ENCODE measurements around the gene ANO1. TPM values are rescaled to one million over a fixed set of nuclear protein-coding genes. Genes with fewer than 3 reads are reported as not detected.

The ANO1 gene
- total RNA-seq, 2 donors from 2014 or later: 34.6 to 43.9 TPM

GRCh38 chr11:70049045-70049444 is 29.1 kb upstream of the ANO1 start:
- no peak for DNase-seq (ENCODE audit: low spot score)
- Histone ChIP-seq H3K4me1 (replicated peaks) (peaks cover 7% of the 10 kb centered on the region), H3K36me3 (no peaks in the 10 kb centered on the region), H3K4me3 (no peak overlapping the region), H3K9me3 (no peaks in the 10 kb centered on the region), H3K27me3 (replicated peaks; ENCODE audit: insufficient read depth) (no peaks in the 10 kb centered on the region), H3K27ac (peak overlapping the region in 1 of 2 donors; percentile 76)
- TF ChIP-seq, protein P1, sequence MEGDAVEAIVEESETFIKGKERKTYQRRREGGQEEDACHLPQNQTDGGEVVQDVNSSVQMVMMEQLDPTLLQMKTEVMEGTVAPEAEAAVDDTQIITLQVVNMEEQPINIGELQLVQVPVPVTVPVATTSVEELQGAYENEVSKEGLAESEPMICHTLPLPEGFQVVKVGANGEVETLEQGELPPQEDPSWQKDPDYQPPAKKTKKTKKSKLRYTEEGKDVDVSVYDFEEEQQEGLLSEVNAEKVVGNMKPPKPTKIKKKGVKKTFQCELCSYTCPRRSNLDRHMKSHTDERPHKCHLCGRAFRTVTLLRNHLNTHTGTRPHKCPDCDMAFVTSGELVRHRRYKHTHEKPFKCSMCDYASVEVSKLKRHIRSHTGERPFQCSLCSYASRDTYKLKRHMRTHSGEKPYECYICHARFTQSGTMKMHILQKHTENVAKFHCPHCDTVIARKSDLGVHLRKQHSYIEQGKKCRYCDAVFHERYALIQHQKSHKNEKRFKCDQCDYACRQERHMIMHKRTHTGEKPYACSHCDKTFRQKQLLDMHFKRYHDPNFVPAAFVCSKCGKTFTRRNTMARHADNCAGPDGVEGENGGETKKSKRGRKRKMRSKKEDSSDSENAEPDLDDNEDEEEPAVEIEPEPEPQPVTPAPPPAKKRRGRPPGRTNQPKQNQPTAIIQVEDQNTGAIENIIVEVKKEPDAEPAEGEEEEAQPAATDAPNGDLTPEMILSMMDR (IDR thresholded peaks at IDR 0.05): no peak
- no peak for TF ChIP-seq POLR2A (IDR thresholded peaks at IDR 0.05)
- no peak for TF ChIP-seq POLR2AphosphoS5 (IDR thresholded peaks at IDR 0.05)
- WGBS: 63% methylated on average over 5 of the region's 5 CpGs
- intact Hi-C loops (cut with DNase I): no loop called here

GRCh38 chr11:70050243-70050642 is 27.9 kb upstream of the ANO1 start:
- no peak for DNase-seq (ENCODE audit: low spot score)

DNA sequence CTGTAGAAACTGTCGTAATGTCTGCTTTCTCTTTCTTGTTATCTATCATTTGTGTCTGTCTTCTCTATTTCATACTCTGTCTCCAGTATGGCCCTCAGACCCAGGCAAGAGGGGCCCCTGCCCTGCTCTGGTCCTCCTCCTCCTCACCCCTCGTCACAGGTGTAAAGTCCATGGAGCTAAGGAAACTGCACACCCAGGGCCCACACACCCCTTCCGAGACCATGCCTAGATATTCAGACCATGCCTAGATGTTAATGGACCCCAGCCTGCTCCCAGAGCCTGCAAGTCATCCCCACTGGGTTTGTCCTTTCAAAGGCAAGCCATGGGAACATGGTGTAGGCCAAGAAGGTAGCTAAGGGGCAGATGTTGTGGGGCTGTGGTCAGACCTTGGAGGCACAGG is 24.1 kb upstream of the ANO1 start:
- Histone ChIP-seq H3K4me3 (no peak overlapping the region), H3K4me1 (replicated peaks) (peaks cover 5% of the 10 kb centered on the region), H3K9me3 (no peaks in the 10 kb centered on the region), H3K27ac (no peak overlapping the region), H3K27me3 (replicated peaks; ENCODE audit: insufficient read depth) (no peaks in the 10 kb centered on the region), H3K36me3 (no peaks in the 10 kb centered on the region)
- no peak for DNase-seq (ENCODE audit: low spot score)
- 94% methylated on average over 3 of the region's 3 CpGs for WGBS
- TF ChIP-seq POLR2A (IDR thresholded peaks at IDR 0.05): no peak
- TF ChIP-seq POLR2AphosphoS5 (IDR thresholded peaks at IDR 0.05): no peak
- TF ChIP-seq, protein P1 (IDR thresholded peaks at IDR 0.05): no peak
- intact Hi-C loops (cut with DNase I): no loop called here

More at GRCh38 chr11:70050243-70050642, 27.9 kb upstream of the ANO1 start:
- H3K27me3 ChIP-seq (replicated peaks; ENCODE audit: insufficient read depth): no peaks in the 10 kb centered on the region
- intact Hi-C loops (cut with DNase I): no loop called here
- H3K4me3 ChIP-seq: no peak overlapping the region
- no peaks in the 10 kb centered on the region for H3K36me3 ChIP-seq
- peaks cover 7% of the 10 kb centered on the region for H3K4me1 ChIP-seq (replicated peaks)
- H3K27ac ChIP-seq: peak overlapping the region in 1 of 2 donors; percentile 76
- WGBS: 77% methylated on average over 7 of the region's 7 CpGs
- no peaks in the 10 kb centered on the region for H3K9me3 ChIP-seq
- TF ChIP-seq, protein P1 (IDR thresholded peaks at IDR 0.05): no peak
- TF ChIP-seq POLR2A (IDR thresholded peaks at IDR 0.05) (no peak), POLR2AphosphoS5 (IDR thresholded peaks at IDR 0.05) (no peak)

GRCh38 chr11:70055444-70055843 is 22.7 kb upstream of the ANO1 start:
- Histone ChIP-seq H3K36me3 (no peaks in the 10 kb centered on the region), H3K9me3 (no peaks in the 10 kb centered on the region), H3K4me1 (replicated peaks) (no peaks in the 10 kb centered on the region), H3K4me3 (no peak overlapping the region), H3K27me3 (replicated peaks; ENCODE audit: insufficient read depth) (no peaks in the 10 kb centered on the region), H3K27ac (no peak overlapping the region)
- TF ChIP-seq POLR2A (IDR thresholded peaks at IDR 0.05) (no peak), POLR2AphosphoS5 (IDR thresholded peaks at IDR 0.05) (no peak)
- TF ChIP-seq, protein P1 (IDR thresholded peaks at IDR 0.05): no peak
- DNase-seq (ENCODE audit: low spot score): no peak
- intact Hi-C loops (cut with DNase I): no loop called here
- 99% methylated on average over 3 of the region's 3 CpGs for WGBS

- Histone ChIP-seq H3K9me3 (no peaks in the 10 kb centered on the region), H3K4me3 (no peak overlapping the region), H3K36me3 (no peaks in the 10 kb centered on the region), H3K27ac (no peak overlapping the region), H3K27me3 (replicated peaks; ENCODE audit: insufficient read depth) (no peaks in the 10 kb centered on the region), H3K4me1 (replicated peaks) (no peaks in the 10 kb centered on the region)
- intact Hi-C loops (cut with DNase I): no loop called here
- no peak for DNase-seq (ENCODE audit: low spot score)
- 71% methylated on average over 3 of the region's 3 CpGs for WGBS
- TF ChIP-seq POLR2AphosphoS5 (IDR thresholded peaks at IDR 0.05) (no peak), POLR2A (IDR thresholded peaks at IDR 0.05) (no peak)
- TF ChIP-seq, protein P1 (IDR thresholded peaks at IDR 0.05): no peak
Observed at GRCh38 chr11:70057080-70057479, 21.0 kb upstream of the ANO1 start.

Data from prostate gland (tissue), 2 donors.